B cell (primary cell): Measurements from ENCODE around the gene CAV2. TPM values are rescaled to one million over a fixed set of nuclear protein-coding genes. Genes with fewer than 3 reads are reported as not detected.

Source experiments
- ATAC-seq: fragments of 200-7000 bp; cut with Tn5 transposase; one replicate; pipeline ENCODE4 v1.10.0; 2021; ENCODE audit warnings: low read depth, mild to moderate bottlenecking, moderate number of reproducible peaks, moderate library complexity
- CTCF ChIA-PET: fragments of 350-600 bp; sonication (Branson Sonifier 250); formaldehyde crosslinking; loops from one replicate; lab custom pipeline; 2021; ENCODE audit warnings: antibody characterized with exemption, inconsistent platforms; lab: Charles Lee
- POLR2A ChIA-PET: fragments of 350-600 bp; sonication (Branson Sonifier 250); formaldehyde crosslinking; loops from one replicate; lab custom pipeline; 2021; ENCODE audit warnings: antibody characterized with exemption; lab: Charles Lee
- DNase-seq: peaks from one replicate; pipeline ENCODE4 v3.0.0; 2013
- H2AFZ ChIP-seq: 2 replicates; pipeline ENCODE4 v1.6.1; 2012; ENCODE audit warnings: mild to moderate bottlenecking, low read depth, low read length; ENCODE audit not compliant: insufficient read depth, poor library complexity, severe bottlenecking
- H3K27ac ChIP-seq, 2 donors: 1 replicate in 1 of 2; 2 replicates in 1 of 2; pipeline ENCODE4 v1.5.1; 2012 to 2013; ENCODE audit warnings: low read length in 2 of 2, mild to moderate bottlenecking in 2 of 2, moderate library complexity in 1 of 2
- H3K27me3 ChIP-seq, 4 experiments: fragments of 200-600 bp in 1 of 4; sonication (generic) in 1 of 4; replicated peaks in 1 of 4; 1 replicate in 2 of 4; 2 replicates in 2 of 4; pipeline versions ENCODE4 v1.6.1 to v1.7.0; 2013 to 2016; ENCODE audit warnings: low read length in 3 of 4, mild to moderate bottlenecking in 2 of 4, mixed read lengths in 1 of 4, moderate library complexity in 1 of 4; ENCODE audit not compliant: insufficient read depth in 4 of 4, control insufficient read depth in 3 of 4; ENCODE audit errors: control extremely low read depth in 1 of 4
- H3K36me3 ChIP-seq, 2 experiments: replicated peaks in 1 of 2; 1 replicate in 1 of 2; 2 replicates in 1 of 2; pipeline versions ENCODE4 v1.6.1 to v1.7.1; 2013; ENCODE audit warnings: low read length in 1 of 2; ENCODE audit not compliant: insufficient read depth in 2 of 2, control insufficient read depth in 1 of 2; ENCODE audit errors: control extremely low read depth in 1 of 2, extremely low read depth in 1 of 2
- H3K4me1 ChIP-seq, 2 donors: fragments of 200-600 bp in 1 of 2; sonication (generic) in 1 of 2; 1 replicate in 1 of 2; 2 replicates in 1 of 2; pipeline versions ENCODE4 v1.5.1 to v1.6.1; 2013 to 2017; ENCODE audit warnings: low read length in 2 of 2; ENCODE audit not compliant: control insufficient read depth in 2 of 2, insufficient read depth in 2 of 2
- H3K4me2 ChIP-seq: replicated peaks from 2 replicates; pipeline ENCODE3; 2012; ENCODE audit warnings: mild to moderate bottlenecking, low read depth, low read length; ENCODE audit not compliant: poor library complexity, severe bottlenecking
- H3K4me3 ChIP-seq, 5 experiments: fragments of 200-600 bp in 1 of 5; sonication (generic) in 1 of 5; 1 replicate in 3 of 5; 2 replicates in 2 of 5; pipeline versions ENCODE4 v1.5.1 to v1.7.0; 2011 to 2016; ENCODE audit warnings: low read length in 4 of 5, mild to moderate bottlenecking in 4 of 5, low read depth in 2 of 5, control low read depth in 1 of 5, moderate library complexity in 1 of 5; ENCODE audit not compliant: insufficient read depth in 1 of 5; ENCODE audit errors: control extremely low read depth in 1 of 5, extremely low read depth in 1 of 5
- H3K79me2 ChIP-seq: fragments of 200-600 bp; sonication (generic); one replicate; pipeline ENCODE4 v1.6.0; 2016; ENCODE audit warnings: low read length; ENCODE audit not compliant: control insufficient read depth, insufficient read depth
- H3K9ac ChIP-seq: fragments of 200-600 bp; sonication (generic); 2 replicates; pipeline ENCODE4 v1.6.1; 2017; ENCODE audit warnings: mild to moderate bottlenecking, low read length, moderate library complexity
- H3K9me3 ChIP-seq, 3 donors: one replicate each; pipeline versions ENCODE4 v1.6.1 to v1.7.1; 2013; ENCODE audit warnings: low read length in 2 of 3; ENCODE audit not compliant: control insufficient read depth in 2 of 3, insufficient read depth in 1 of 3; ENCODE audit errors: control extremely low read depth in 1 of 3
- H4K20me1 ChIP-seq: 2 replicates; pipeline ENCODE4 v1.6.0; 2012; ENCODE audit warnings: mild to moderate bottlenecking, low read length; ENCODE audit not compliant: insufficient read depth, control insufficient read depth, poor library complexity, severe bottlenecking
- H3K27ac Mint-ChIP-seq: one replicate; pipeline ENCODE4 v1.8.0; 2021; ENCODE audit warnings: mixed read lengths
- H3K27me3 Mint-ChIP-seq: one replicate; pipeline ENCODE4 v1.8.0; 2021; ENCODE audit warnings: mixed read lengths
- H3K4me1 Mint-ChIP-seq: one replicate; pipeline ENCODE4 v1.8.0; 2021; ENCODE audit warnings: mixed read lengths
- H3K4me3 Mint-ChIP-seq: one replicate; pipeline ENCODE4 v1.8.0; 2021; ENCODE audit warnings: mixed read lengths
- H3K9me3 Mint-ChIP-seq: one replicate; pipeline ENCODE4 v1.8.0; 2022; ENCODE audit warnings: mixed read lengths; ENCODE audit not compliant: insufficient read depth
- CTCF ChIP-seq: fragments of 200-600 bp; IDR thresholded peaks from one replicate; pipeline ENCODE4 v1.8.0; 2022; ENCODE audit warnings: antibody characterized with exemption, mild to moderate bottlenecking
- EZH2 ChIP-seq: IDR thresholded peaks from 2 replicates; pipeline ENCODE4 v1.6.1; 2012; ENCODE audit warnings: borderline replicate concordance, low read depth, mild to moderate bottlenecking, moderate library complexity, low read length; ENCODE audit not compliant: insufficient read depth, poor library complexity, severe bottlenecking
- WGBS: methylation state at CpG from one replicate; pipeline ENCODE4 v1.1.5; 2013; ENCODE audit warnings: missing lambda C conversion rate; ENCODE audit not compliant: insufficient coverage; 5-methylcytosine and 5-hydroxymethylcytosine counted together
- intact Hi-C: fragments of 100-400 bp; cut with micrococcal nuclease; formaldehyde crosslinking; loops from one replicate; pipeline ENCODE4 v1.10.0; 2022
- polyA plus RNA-seq: library from polyadenylated mRNA; depleted of rRNA; stranded (reverse); fragments of >200 nt; gene quantifications from 2 replicates; pipeline ENCODE4 v1.2.3, GENCODE V29; 2012
- total RNA-seq, 2 donors: library from RNA; stranded (reverse); fragments of 120-200 nt in 1 of 2; gene quantifications; 1 replicate in 1 of 2; 2 replicates in 1 of 2; pipeline versions ENCODE4 v1.2.3 to v1.2.4, GENCODE V29; 2013 to 2022

Gene CAV2
- total and polyA plus RNA-seq, 2 donors (not counting 1 experiment from before 2014, with no cell fraction given) = not detected

DNA sequence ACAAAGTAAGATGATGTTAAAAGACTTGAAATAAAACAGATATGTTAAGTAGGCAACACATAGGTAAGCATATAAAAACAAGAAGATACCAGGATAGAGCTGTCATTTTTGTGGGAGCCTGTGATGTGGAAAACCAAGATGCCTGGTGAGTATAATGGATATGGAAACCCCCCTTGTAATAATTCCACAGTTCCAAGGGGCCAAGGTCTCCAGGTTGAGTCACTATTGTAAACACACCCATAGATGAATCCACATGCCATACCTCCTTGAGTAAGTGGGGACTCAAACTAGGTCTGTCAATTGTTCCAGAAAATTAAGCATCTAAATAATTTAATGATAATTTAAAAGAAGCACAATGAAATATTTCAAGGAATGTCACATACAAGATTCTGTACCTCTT is 41.2 kb downstream of the CAV2 start:
- no peaks in the 10 kb centered on the region for H3K27me3 ChIP-seq
- H3K36me3 ChIP-seq = no peaks in the 10 kb centered on the region
- no peak overlapping the region for H3K9ac ChIP-seq
- Mint-ChIP-seq H3K4me3 (no peak overlapping the region), H3K9me3 (peaks cover 2% of the 10 kb centered on the region), H3K27ac (no peak overlapping the region), H3K27me3 (peaks cover 27% of the 10 kb centered on the region), H3K4me1 (no peaks in the 10 kb centered on the region)
- H3K4me2 ChIP-seq = no peak overlapping the region
- no peak overlapping the region for H2AFZ ChIP-seq
- no peak overlapping the region for H3K27ac ChIP-seq
- H4K20me1 ChIP-seq = no peaks in the 10 kb centered on the region
- no peak overlapping the region for H3K4me3 ChIP-seq
- H3K79me2 ChIP-seq = no peaks in the 10 kb centered on the region
- no peaks in the 10 kb centered on the region for H3K4me1 ChIP-seq
- DNase-seq (no peak), ATAC-seq (no peak)
- POLR2A ChIA-PET = no interaction called here
- intact Hi-C loops = no loop called here
- TF ChIP-seq EZH2 = no peak
- TF ChIP-seq CTCF = no peak
- CTCF ChIA-PET = no interaction called here
- peaks cover 0 to 3% (median 0%) of the 10 kb centered on the region in 3 donors for H3K9me3 ChIP-seq

DNA sequence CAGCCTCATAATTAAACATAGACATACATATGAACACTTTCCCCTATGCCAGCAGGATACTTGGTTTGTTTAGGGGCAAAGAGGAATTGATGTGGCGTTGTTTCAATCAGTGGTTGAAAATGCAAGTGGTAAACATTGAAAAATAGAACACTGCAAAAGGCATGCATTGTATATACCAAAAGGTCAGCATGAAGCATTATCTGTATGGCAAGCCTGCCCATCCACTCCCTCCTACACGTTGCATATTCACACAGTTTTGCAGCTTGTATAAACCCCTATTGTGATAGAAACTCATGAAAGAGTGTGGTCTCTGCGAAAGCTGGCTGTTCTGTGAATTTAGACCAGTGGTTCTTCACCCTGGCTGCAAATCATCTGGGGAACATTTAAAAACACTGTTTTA is 42.4 kb downstream of the CAV2 start:
- no peak for TF ChIP-seq EZH2
- TF ChIP-seq CTCF = no peak
- ChIA-PET POLR2A (no interaction called here), CTCF (interaction anchor here (1.0 kb wide), 1 partner anchor 49 kb away, joined by 3 read pairs; no protein-coding TSS in a partner anchor)
- Mint-ChIP-seq H3K4me1 (no peaks in the 10 kb centered on the region), H3K27me3 (peaks cover 27% of the 10 kb centered on the region), H3K9me3 (peaks cover 2% of the 10 kb centered on the region), H3K27ac (no peak overlapping the region), H3K4me3 (no peak overlapping the region)
- Histone ChIP-seq H3K9me3 (peaks cover 0 to 3% (median 0%) of the 10 kb centered on the region in 3 donors), H3K4me2 (no peak overlapping the region), H3K36me3 (no peaks in the 10 kb centered on the region), H4K20me1 (no peaks in the 10 kb centered on the region), H3K79me2 (no peaks in the 10 kb centered on the region), H3K9ac (no peak overlapping the region), H3K4me3 (no peak overlapping the region), H3K4me1 (no peaks in the 10 kb centered on the region), H3K27ac (no peak overlapping the region), H2AFZ (no peak overlapping the region), H3K27me3 (no peaks in the 10 kb centered on the region)
- DNase-seq (no peak), ATAC-seq (no peak)
- intact Hi-C loops = no loop called here
- WGBS = no CpG with 5 or more reads among the region's 3 CpGs
